ENCODE data around the gene WDCP. TPM values are rescaled to one million over a fixed set of nuclear protein-coding genes. Genes with fewer than 3 reads are reported as not detected.
A peak's percentile ranks its signal among the peaks of the same experiment; 100 is the strongest.
"Not testable (repeated sequence)": the region's sequence is repeated elsewhere in the genome, so short reads cannot be mapped to it uniquely, and the experiment has no call there.

WDCP gene
- total RNA-seq, 1 donor from 2014 or later = 9.3 TPM

DNA sequence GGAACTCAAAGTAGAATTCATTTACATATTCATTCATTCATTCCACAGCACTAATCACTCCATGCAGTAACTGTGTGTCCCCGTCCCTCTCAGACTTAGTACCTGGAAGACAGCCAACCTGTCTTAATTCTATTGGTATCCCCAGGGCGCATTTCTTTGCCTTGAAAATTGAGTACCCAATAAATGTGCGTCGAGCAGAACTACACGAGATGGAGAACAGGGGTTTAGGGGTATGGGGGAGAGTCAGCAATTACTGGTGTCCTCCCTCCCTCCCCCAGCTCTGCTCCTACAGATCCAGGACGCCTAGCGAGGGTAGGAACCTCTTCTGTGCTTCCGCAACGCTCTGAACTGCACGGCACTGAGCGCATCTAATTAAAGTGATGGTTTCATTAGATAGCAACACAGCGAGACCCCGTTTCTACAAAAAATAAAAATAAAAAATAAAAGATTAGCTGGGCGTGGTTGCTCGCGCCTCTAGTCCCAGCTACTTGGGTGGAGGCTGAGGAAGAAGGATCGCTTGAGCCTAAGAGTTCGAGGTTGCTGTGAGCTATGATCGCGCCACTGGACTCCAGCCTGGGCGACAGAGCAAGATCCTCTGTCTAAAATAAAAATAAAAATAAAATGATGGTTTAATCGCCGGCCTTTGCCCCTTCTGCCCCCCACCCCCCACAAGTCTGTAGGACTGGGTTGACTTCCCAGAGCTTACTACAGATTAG is 1.7 kb upstream of the WDCP start:
- Histone ChIP-seq H3K4me3 (peak overlapping the region; percentile 78), H3K36me3 (no peaks in the 10 kb centered on the region), H3K4me1 (peaks cover 17% of the 10 kb centered on the region), H3K27ac (no peak overlapping the region), H3K9me3 (no peaks in the 10 kb centered on the region), H3K27me3 (no peaks in the 10 kb centered on the region)
- ATAC-seq = no peak
- intact Hi-C loops (cut with DNase I) = no loop called here
- DNase-seq = no peak
- TF ChIP-seq, protein P1, sequence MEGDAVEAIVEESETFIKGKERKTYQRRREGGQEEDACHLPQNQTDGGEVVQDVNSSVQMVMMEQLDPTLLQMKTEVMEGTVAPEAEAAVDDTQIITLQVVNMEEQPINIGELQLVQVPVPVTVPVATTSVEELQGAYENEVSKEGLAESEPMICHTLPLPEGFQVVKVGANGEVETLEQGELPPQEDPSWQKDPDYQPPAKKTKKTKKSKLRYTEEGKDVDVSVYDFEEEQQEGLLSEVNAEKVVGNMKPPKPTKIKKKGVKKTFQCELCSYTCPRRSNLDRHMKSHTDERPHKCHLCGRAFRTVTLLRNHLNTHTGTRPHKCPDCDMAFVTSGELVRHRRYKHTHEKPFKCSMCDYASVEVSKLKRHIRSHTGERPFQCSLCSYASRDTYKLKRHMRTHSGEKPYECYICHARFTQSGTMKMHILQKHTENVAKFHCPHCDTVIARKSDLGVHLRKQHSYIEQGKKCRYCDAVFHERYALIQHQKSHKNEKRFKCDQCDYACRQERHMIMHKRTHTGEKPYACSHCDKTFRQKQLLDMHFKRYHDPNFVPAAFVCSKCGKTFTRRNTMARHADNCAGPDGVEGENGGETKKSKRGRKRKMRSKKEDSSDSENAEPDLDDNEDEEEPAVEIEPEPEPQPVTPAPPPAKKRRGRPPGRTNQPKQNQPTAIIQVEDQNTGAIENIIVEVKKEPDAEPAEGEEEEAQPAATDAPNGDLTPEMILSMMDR (IDR thresholded peaks at IDR 0.05) = no peak

DNA sequence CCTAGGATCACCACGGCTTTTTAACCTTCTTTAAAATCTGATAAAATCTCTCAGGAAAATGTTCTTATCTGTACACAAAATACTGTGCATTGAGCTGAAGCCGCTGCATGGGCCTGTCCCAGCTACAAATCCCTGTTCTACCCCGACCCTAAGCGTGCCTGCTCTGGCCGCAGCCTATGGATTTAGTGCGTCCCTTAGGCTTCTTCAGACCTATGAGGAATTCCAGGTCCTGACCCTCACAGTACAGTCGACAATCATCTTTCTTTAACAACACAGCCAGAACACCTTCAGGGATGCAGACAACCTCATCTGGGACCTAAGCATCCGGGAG is 477 bp upstream of the WDCP start:
- H3K9me3 ChIP-seq = no peaks in the 10 kb centered on the region
- TF ChIP-seq, protein P1 (IDR thresholded peaks at IDR 0.05) = no peak
- DNase-seq (no peak), ATAC-seq (no peak)
- H3K4me3 ChIP-seq = peak overlapping the region; percentile 81
- no peaks in the 10 kb centered on the region for H3K36me3 ChIP-seq
- no peak overlapping the region for H3K27ac ChIP-seq
- intact Hi-C loops (cut with DNase I) = no loop called here
- peaks cover 17% of the 10 kb centered on the region for H3K4me1 ChIP-seq
- H3K27me3 ChIP-seq = no peaks in the 10 kb centered on the region

DNA sequence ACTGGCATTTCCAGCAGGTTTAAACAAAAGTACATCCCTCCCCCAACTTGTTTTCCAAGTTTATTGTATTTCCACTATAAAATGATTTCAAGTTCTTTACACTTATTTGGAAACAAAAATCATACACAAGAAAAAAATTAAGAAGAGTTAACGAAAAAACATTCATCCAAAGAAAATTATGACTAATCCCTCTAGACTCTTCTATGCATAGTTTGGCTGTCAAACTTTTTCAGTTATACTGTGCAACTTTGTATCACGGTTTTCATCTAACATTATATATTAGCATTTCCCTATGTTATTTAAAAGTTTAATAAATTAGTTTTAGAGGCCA is 627 bp downstream of the WDCP start:
- Histone ChIP-seq H3K4me3 (peak overlapping the region; percentile 81), H3K27me3 (no peaks in the 10 kb centered on the region), H3K36me3 (no peaks in the 10 kb centered on the region), H3K4me1 (peaks cover 17% of the 10 kb centered on the region), H3K27ac (peak overlapping the region; percentile 61), H3K9me3 (no peaks in the 10 kb centered on the region)
- TF ChIP-seq, protein P1 (IDR thresholded peaks at IDR 0.05) = no peak
- intact Hi-C loops (cut with DNase I) = no loop called here
- DNase-seq (no peak), ATAC-seq (no peak)

DNA sequence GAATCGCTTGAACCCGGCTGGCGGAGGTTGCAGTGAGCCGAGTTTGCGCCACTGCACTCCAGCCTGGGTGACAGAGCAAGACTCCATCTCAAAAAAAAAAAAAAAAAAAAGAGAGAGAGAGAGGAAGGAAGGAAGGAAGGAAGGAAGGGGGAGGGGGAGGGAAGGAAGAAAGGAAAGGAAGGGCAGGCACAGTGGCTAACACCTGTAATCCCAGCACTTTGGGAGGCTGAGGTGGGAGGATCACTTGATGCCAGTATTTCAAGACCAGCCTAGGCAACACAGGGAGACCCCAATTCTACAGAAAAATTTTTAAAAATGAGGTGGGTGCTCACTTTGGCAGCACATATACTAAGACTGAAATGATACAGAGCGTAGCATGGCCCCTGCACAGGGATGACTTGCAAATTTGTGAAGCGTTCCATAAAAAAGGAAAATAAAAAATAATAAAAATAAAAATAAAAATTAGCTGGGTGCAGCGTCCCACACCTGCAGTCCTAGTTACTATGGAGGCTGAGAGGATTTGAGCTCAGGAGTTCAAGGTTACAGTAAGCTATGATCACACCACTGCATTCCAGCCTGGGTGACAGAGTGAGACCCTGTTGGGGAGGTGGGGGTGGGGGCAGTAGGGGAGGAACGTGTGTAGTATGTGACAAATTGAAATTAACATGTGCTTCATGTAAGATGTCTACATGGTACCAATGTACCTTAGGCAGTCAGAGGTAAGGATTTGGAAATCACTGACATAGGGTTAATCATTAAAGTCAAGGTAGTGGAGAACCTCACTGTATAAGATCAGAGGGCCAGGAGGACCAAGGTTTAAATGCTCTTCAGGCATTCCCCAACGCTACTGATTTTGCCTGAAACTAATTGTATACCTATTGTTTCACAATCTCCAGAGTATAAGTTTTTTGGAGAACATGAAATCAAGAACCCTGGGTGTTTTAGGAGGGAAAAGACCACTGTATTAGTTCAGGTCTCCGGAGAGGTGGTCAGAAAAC is 1.4 kb downstream of the WDCP start:
- no peaks in the 10 kb centered on the region for H3K9me3 ChIP-seq
- no peaks in the 10 kb centered on the region for H3K27me3 ChIP-seq
- H3K27ac ChIP-seq = no peak overlapping the region
- TF ChIP-seq, protein P1 (IDR thresholded peaks at IDR 0.05) = no peak
- H3K4me1 ChIP-seq = peaks cover 17% of the 10 kb centered on the region
- H3K4me3 ChIP-seq = no peak overlapping the region
- intact Hi-C loops (cut with DNase I) = no loop called here
- no peaks in the 10 kb centered on the region for H3K36me3 ChIP-seq
- no peak for DNase-seq
- ATAC-seq = no peak

DNA sequence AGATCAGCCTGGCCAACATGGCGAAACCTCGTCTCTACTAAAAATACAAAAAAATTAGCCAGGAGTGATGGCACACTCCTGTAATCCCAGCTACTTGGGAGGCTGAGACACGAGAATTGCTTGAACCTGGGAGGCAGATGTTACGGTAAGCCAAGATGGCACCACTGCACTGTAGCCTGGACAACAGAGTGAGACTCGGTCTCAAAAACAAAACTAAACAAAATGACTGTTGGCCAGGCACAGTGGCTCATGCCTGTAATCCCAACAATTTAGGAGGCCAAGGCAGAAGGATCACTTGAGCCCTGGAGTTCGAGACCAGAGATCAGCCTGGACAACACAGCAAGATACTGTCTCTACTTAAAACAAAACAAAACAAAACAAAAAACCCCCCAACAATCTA is 4.1 kb downstream of the WDCP start:
- H3K4me3 ChIP-seq; H3K27me3 ChIP-seq; DNase-seq; intact Hi-C loops (cut with DNase I); H3K27ac ChIP-seq; ATAC-seq; H3K9me3 ChIP-seq; H3K4me1 ChIP-seq: not testable (repeated sequence)
- H3K36me3 ChIP-seq = peaks cover 13% of the 10 kb centered on the region

DNA sequence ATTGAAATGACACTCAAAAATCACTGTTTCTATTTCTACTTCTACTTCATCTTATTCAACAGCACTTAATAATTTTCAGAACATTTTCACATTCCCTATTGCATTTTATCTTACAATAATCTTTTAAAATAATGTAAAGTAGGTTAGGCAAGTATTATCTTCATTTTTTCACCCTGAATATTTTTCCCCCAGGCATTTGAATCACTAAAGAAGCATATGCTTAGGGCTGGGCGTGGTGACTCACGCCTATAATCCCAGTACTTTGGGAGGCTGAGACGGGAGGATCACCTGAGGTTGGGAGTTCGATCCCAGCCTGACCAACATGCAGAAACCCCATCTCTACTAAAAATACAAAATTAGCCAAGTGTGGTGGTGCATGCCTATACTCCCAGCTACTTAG is 6.7 kb downstream of the WDCP start:
- Histone ChIP-seq H3K36me3 (peaks cover 34% of the 10 kb centered on the region), H3K4me1 (no peaks in the 10 kb centered on the region), H3K4me3 (no peak overlapping the region), H3K27ac (no peak overlapping the region), H3K9me3 (no peaks in the 10 kb centered on the region), H3K27me3 (no peaks in the 10 kb centered on the region)
- DNase-seq (no peak), ATAC-seq (no peak)
- intact Hi-C loops (cut with DNase I) = no loop called here
- TF ChIP-seq, protein P1 (IDR thresholded peaks at IDR 0.05) = no peak
